ENCODE measurements around the gene SUPT5H.
"Not testable (repeated sequence)": the region's sequence is repeated elsewhere in the genome, so short reads cannot be mapped to it uniquely, and the experiment has no call there.

Gene SUPT5H

DNA sequence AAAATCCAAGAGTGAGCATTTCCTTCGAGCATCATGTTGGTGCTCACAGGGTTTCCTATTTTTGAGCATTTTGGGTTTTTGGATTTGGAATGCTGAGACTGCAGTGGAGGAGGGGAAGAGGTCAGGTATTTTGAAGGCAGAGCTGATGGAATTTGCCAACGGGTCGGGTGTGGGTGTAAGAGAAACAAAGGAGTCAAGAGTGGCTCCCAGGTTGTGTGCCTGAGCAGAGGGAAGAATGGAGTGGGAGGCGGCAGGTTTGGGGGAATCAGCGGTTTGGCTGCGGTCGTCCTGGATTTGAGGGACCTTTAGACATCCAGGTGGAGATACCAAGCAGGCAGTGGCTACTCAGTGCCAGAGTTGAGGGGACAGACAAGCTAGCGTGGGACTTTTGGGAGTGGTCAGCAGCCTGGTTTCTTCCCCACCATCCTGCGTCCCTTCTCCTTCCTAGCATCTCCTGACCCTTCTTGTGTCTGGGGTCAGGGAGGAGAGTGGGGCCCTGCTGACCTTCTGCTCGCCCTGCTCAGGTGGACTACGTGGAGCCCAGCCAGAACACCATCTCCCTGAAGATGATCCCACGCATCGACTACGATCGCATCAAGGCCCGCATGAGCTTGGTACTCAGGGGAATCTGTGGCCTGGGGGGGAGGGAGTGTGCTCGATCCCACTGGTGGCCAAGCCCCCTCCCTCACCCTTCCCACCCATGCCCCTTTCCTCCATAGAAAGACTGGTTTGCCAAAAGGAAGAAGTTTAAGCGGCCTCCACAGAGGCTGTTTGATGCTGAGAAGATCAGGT, 20.8 kb downstream of the SUPT5H start:
- FAIRE-seq (no peak), DNase-seq (ENCODE audit: low spot score) (no peak)

GRCh38 chr19:39467941-39468340, 22.6 kb downstream of the SUPT5H start:
- no peak for DNase-seq (ENCODE audit: low spot score)
- no peak for FAIRE-seq

DNA sequence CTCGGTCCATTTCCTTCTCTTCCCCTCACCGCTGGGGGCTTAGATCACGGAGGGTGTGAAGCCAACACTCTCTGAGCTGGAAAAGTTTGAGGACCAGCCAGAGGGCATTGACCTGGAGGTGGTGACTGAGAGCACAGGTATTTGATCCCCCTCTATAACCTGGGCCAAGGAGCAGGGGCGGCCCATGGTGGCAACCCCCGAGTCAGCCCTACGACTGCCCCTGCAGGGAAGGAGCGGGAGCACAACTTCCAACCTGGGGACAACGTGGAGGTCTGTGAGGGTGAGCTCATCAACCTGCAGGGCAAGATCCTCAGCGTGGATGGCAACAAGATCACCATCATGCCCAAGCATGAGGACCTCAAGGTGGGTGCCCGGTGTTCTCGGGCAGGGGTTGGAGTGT, 23.7 kb downstream of the SUPT5H start:
- no peak for FAIRE-seq

DNA sequence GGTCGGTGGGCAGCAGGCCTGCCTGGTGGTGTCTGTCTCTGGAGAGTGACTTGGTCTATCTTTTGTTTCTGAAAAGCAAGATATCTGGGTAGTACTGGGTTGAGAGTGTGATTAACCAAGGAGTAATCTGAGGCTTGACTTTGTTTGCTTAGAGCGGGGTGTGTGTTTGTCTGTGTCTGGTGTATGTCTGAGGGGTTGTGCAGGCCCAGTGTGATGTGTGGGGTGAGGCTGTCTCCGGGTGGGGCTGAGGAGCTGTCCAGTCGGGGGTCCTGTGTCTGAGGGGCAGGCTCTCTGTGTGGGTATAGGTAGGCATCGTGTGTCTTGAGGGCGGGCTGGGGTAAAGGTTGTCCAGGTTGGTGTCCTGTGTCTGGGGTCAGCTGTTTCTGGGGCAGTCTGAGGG, 24.2 kb downstream of the SUPT5H start:
- FAIRE-seq = no peak
- DNase-seq (ENCODE audit: low spot score) = no peak

More for the DNA sequence above, 23.7 kb downstream of the SUPT5H start:
- DNase-seq (ENCODE audit: low spot score) = no peak

DNA sequence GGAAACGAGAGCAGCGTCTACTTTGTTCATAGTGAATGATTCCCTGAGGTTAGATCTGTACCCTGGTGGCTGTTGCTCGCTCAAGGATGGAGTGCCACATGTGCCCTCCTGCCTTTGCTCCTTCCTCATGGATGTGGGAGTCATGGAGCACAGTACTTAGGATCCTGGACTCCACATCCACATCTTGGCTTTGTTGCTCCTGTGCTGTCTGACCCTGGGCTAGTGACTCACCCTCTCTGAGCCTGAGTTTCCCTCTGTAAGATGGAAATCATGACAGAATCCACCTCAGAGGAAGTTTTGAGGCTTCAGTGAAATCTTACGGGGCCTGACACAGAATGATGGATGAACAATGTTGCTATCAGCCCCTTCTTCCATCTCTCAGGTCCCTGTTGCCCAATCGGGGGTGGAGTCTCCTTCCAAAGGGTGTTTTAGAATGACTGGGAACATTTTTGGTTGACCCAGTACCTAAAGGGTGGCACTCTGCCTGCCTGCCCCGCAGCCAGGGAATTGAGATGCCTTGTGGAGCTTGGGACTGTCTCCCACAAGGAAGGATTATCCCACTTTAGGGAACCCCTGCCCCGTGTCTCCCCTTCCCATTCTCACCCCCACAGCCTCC, 25.4 kb downstream of the SUPT5H start:
- DNase-seq (ENCODE audit: low spot score) = no peak
- FAIRE-seq = no peak

- FAIRE-seq = no peak
- no peak for DNase-seq (ENCODE audit: low spot score)
These were observed 26.6 kb downstream of the SUPT5H start for GRCh38 chr19:39471756-39472536.

DNA sequence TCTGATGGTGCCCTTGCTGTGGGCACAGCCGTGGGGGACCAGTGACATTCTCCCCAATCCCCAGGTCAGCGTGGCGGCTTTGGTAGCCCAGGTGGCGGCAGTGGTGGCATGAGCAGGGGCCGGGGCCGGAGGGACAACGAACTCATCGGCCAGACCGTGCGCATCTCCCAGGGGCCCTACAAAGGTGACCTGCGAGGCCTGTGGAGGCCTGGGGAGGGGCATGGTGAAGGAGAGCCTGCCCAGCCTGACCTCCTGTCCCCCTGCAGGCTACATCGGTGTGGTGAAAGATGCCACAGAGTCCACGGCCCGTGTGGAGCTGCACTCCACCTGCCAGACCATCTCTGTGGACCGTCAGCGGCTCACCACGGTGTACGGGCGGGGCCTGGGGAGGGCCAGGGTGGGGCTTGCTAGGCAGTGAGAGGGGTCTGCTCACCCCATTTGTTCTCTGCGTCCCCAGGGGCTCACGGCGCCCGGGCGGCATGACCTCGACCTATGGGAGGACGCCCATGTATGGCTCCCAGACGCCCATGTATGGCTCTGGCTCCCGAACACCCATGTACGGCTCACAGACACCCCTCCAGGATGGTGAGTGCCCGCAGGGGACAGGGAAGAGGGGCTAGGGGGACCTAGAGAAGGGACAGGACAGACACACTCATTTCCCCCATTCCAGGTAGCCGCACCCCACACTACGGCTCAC, 27.5 kb downstream of the SUPT5H start:
- DNase-seq (ENCODE audit: low spot score) (no peak), FAIRE-seq (no peak)

DNA sequence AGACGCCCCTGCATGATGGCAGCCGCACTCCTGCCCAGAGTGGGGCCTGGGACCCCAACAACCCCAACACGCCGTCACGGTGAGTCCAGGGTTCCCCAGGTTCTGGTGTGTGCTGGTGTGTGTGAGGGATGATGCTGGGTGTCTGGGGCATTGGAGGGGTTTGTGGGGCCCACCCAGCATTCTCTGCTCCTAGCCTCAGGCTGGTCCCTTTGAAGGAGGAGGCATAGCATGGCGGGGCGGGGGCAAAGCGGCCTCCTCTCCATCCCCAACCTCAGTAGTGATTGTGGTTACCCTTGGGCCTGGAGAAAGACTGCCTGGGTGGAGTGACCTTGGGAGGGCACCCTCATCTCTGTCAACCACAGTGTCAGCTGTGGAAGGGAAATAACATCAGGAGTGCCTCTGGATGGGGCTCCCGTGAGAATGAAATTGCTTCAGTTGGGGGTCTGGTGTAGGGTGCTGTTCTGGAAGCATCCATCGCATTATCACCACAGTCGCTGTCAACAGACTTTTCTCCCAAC, 28.1 kb downstream of the SUPT5H start:
- FAIRE-seq (no peak), DNase-seq (ENCODE audit: low spot score) (no peak)

- no peak for FAIRE-seq
- DNase-seq (ENCODE audit: low spot score) = no peak
These were observed 28.8 kb downstream of the SUPT5H start for GRCh38 chr19:39474139-39474620.

DNA sequence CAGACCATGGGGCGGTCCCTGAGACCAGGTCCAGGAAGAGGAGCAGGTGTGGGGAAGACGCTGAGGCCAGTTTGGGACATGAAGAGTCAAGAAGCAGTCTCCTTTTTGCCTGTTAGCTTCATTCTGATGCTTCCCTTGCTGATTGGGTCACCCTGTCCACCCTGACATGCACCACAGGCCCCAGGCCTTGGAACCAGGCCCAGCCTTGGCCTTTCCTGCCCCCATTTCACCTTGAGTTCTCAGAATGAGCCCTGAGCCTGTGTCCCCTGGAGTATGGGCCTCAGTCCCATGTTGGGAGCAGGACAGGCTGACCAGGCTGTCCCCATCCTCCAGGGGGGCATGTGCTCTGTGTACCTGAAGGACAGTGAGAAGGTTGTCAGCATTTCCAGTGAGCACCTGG, 30.4 kb downstream of the SUPT5H start:
- DNase-seq (ENCODE audit: low spot score) = no peak
- FAIRE-seq = no peak

DNA sequence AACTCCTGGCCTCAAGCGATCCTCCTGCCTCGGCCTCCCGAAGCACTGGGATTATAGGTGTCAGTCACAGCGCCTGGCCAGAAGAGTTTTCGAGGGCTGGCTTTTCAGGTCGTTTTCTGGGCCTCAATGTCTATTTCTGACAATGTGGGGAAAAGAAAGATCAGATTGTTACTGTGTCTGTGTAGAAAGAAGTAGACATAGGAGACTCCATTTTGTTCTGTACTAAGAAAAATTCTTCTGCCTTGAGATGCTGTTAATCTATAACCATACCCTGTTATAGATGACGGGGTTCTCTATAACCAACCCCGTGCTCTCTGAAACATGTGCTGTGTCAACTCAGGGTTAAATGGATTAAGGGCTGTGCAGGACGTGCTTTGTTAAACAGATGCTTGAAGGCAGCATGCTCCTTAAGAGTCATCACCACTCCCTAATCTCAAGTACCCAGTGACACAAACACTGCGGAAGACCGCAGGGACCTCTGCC, 34.0 kb downstream of the SUPT5H start:
- DNase-seq (ENCODE audit: low spot score); FAIRE-seq: not testable (repeated sequence)

DNA sequence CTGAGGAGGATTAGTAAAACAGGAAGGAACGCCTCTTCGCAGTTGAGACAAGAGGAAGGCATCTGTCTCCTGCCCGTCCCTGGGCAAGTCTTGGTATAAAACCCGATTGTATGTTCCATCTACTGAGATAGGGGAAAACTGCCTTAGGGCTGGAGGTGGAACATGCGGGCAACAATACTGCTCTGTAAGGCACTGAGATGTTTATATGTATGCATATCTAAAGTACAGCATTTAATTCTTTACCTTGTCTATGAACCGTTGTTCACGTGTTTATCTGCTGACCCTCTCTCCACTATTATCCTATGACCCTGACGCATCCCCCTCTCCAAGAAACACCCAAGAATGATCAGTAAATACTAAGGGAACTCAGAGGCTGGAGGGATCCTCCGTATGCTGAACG, 34.5 kb downstream of the SUPT5H start:
- FAIRE-seq = no peak
- DNase-seq (ENCODE audit: low spot score) = no peak

GRCh38 chr19:39480337-39481228, 35.2 kb downstream of the SUPT5H start, which contains the start of gene TIMM50:
TSS of gene TIMM50 (plus strand) at chr19:39480838. CDS start at chr19:39480854, 16 bp downstream.
- DNase-seq (ENCODE audit: low spot score) = peak; percentile 81

DNA sequence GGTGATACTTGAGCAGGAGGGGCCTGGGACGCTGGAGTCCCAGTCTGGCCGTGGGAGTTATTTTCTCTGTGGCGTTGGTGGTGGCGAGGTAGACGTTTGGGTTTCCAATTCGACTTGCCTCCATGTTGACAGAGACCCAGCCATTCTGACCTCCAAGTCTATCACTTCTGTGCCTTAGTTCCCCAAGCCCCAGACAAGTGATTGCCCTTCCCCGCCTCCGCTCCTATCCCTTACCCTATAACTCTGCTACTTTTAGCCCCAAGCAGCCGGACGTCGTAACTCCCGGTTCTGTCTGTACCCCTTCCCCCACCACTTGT, 35.8 kb downstream of the SUPT5H start:
- DNase-seq (ENCODE audit: low spot score) = no peak
- FAIRE-seq = no peak

More at GRCh38 chr19:39480337-39481228, 35.2 kb downstream of the SUPT5H start, which contains the start of gene TIMM50:
- peak; percentile 52 for FAIRE-seq

DNA sequence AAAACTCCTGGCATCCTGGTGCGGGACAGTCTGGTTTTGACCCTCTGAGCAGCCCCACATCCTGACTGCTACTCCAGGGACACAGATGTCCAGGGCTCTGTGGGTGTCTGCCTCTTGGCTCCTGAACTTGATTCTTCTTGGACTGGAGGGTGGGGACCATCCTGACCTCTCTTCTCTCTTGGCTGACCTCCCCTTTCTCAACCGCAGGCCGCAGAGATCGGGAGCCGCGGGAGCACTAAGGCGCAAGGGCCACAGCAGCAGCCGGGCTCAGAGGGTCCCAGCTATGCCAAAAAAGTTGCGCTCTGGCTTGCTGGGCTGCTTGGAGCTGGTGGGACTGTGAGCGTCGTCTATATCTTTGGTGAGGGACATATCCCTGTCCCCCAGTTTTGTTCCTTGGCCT, 36.3 kb downstream of the SUPT5H start:
- DNase-seq (ENCODE audit: low spot score) (no peak), FAIRE-seq (no peak)

- DNase-seq (ENCODE audit: low spot score) (no peak), FAIRE-seq (no peak)
These were observed 37.8 kb downstream of the SUPT5H start for GRCh38 chr19:39483141-39483540.

DNA sequence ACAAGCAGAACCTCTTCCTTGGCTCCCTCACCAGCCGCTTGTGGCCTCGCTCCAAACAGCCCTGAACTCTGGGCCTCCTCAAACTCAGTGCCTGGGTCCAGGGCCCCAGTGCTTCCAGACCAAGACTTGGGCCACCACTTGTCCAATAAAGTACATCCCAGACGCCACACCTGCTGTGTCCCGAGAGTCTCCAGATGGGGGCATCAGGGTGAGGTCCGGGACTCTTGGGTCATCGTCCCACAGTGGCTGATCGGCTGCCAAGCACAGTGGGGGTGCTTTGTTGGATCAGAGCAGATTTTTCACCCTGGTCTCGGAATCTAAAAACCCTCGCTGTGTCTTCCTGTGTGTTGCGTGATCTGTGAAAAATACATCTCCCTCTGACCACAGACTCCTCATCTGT, 44.4 kb downstream of the SUPT5H start:
- FAIRE-seq = no peak
- no peak for DNase-seq (ENCODE audit: low spot score)

GRCh38 chr19:39492225-39492624, 46.8 kb downstream of the SUPT5H start:
- no peak for FAIRE-seq
- no peak for DNase-seq (ENCODE audit: low spot score)

- FAIRE-seq (no peak), DNase-seq (ENCODE audit: low spot score) (no peak)
These were observed 47.4 kb downstream of the SUPT5H start for GRCh38 chr19:39492788-39493187.

GRCh38 chr19:39494661-39495060, 49.3 kb downstream of the SUPT5H start:
- FAIRE-seq (no peak), DNase-seq (ENCODE audit: low spot score) (no peak)
